ENCODE results near the gene USP48. TPM values are rescaled to one million over a fixed set of nuclear protein-coding genes. Genes with fewer than 3 reads are reported as not detected.

USP48 gene
- total and polyA plus RNA-seq, 2 of the 13 experiments (the other 11 are each of a cell fraction or from before 2014, with no cell fraction given) = 30.4 to 30.7 TPM

- TF ChIP-seq HNF4A (CRISPR knock-in tag; IDR thresholded peaks at IDR 0.05) = no peak
- TF ChIP-seq MAX (IDR thresholded peaks at IDR 0.05) = peak; percentile 37; the same call in 1 of the 2 replicates
- no peak for TF ChIP-seq CSRNP1 (CRISPR knock-in tag; IDR thresholded peaks at IDR 0.05)
- 0 out of 2 replicates have a peak, but pooled peaks have one; percentile 47 for TF ChIP-seq ZNF567 (CRISPR knock-in tag; IDR thresholded peaks at IDR 0.05; ENCODE audit: borderline replicate concordance)
- TF ChIP-seq ARNT (IDR thresholded peaks at IDR 0.05) = no peak
- TF ChIP-seq FOXP4 (CRISPR knock-in tag; IDR thresholded peaks at IDR 0.05) = no peak
- TF ChIP-seq ZBTB2 (CRISPR knock-in tag; IDR thresholded peaks at IDR 0.05; ENCODE audit: low read depth) = peak; percentile 69; the same call in 1 of the 2 replicates
- TF ChIP-seq BRCA1 (CRISPR knock-in tag; IDR thresholded peaks at IDR 0.05) = no peak
- TF ChIP-seq ZNF850 (CRISPR knock-in tag; conservative IDR thresholded peaks at IDR 0.05) = no peak
- no peak for TF ChIP-seq FOSL2 (CRISPR knock-in tag; IDR thresholded peaks at IDR 0.05)
- no peak for TF ChIP-seq KLF15 (CRISPR knock-in tag; IDR thresholded peaks at IDR 0.05; ENCODE audit: borderline replicate concordance)
- peak; percentile 23; the same call in 1 of the 2 replicates for TF ChIP-seq SIN3A (IDR thresholded peaks at IDR 0.05; ENCODE audit: borderline replicate concordance, low read depth, low read length)
- TF ChIP-seq ZBED4 (CRISPR knock-in tag; IDR thresholded peaks at IDR 0.05; ENCODE audit: borderline replicate concordance) = peak; percentile 64; the same call in 1 of the 2 replicates
- TF ChIP-seq RFXANK (CRISPR knock-in tag; IDR thresholded peaks at IDR 0.05) = no peak
- peak; percentile 27; the same call in 1 of the 2 replicates for TF ChIP-seq PATZ1 (CRISPR knock-in tag; IDR thresholded peaks at IDR 0.05)
- TF ChIP-seq SRY (CRISPR knock-in tag; IDR thresholded peaks at IDR 0.05) = 0 out of 2 replicates have a peak, but pooled peaks have one; percentile 44
- peak; percentile 55; the same call in 1 of the 2 replicates for TF ChIP-seq ZNF839 (CRISPR knock-in tag; IDR thresholded peaks at IDR 0.05; ENCODE audit: borderline replicate concordance)
- no peak for TF ChIP-seq ZFP1 (CRISPR knock-in tag; IDR thresholded peaks at IDR 0.05)
Observed at GRCh38 chr1:21651214-21652042, 131.5 kb downstream of the USP48 start (continued).
